Common myeloid progenitor, CD34-positive (primary cell): ENCODE results near the gene PCP4L1.
A peak's percentile ranks its signal among the peaks of the same experiment; 100 is the strongest.

Source experiments
- CTCF ChIA-PET: fragments of 350-600 bp; sonication (Branson Sonifier 250); formaldehyde crosslinking; loops from one replicate; lab custom pipeline; 2021; ENCODE audit warnings: antibody characterized with exemption; lab: Charles Lee
- POLR2A ChIA-PET: fragments of 350-600 bp; sonication (Branson Sonifier 250); formaldehyde crosslinking; loops from one replicate; lab custom pipeline; 2021; ENCODE audit warnings: antibody characterized with exemption; lab: Charles Lee
- DNase-seq, 3 donors: peaks; one replicate each; pipeline versions ENCODE4 v3.0.0 to v3.0.0-alpha.2; 2013
- H3K27ac ChIP-seq, 2 experiments: 1 replicate in 1 of 2; 2 replicates in 1 of 2; pipeline ENCODE4 v1.7.0; 2013; ENCODE audit warnings: inconsistent platforms in 2 of 2, low read length in 2 of 2, mild to moderate bottlenecking in 2 of 2, low read depth in 1 of 2, moderate library complexity in 1 of 2; ENCODE audit not compliant: severe bottlenecking in 2 of 2, insufficient read depth in 1 of 2, poor library complexity in 1 of 2
- H3K27me3 ChIP-seq, 5 experiments: replicated peaks in 2 of 5; 1 replicate in 3 of 5; 2 replicates in 2 of 5; pipeline versions ENCODE4 v1.6.1 to v1.7.0; 2013; ENCODE audit warnings: low read length in 4 of 5, mild to moderate bottlenecking in 2 of 5, moderate library complexity in 2 of 5, inconsistent platforms in 1 of 5; ENCODE audit not compliant: insufficient read depth in 5 of 5, control insufficient read depth in 4 of 5
- H3K36me3 ChIP-seq, 4 experiments: 1 replicate in 2 of 4; 2 replicates in 2 of 4; pipeline versions ENCODE4 v1.6.1 to v1.7.0; 2013; ENCODE audit warnings: low read length in 3 of 4, control low read depth in 1 of 4, mild to moderate bottlenecking in 1 of 4; ENCODE audit not compliant: control insufficient read depth in 4 of 4, insufficient read depth in 4 of 4
- H3K4me1 ChIP-seq, 4 experiments: 1 replicate in 3 of 4; 2 replicates in 1 of 4; pipeline versions ENCODE4 v1.6.1 to v1.7.1; 2013; ENCODE audit warnings: low read length in 3 of 4, mild to moderate bottlenecking in 3 of 4, control low read depth in 1 of 4, inconsistent platforms in 1 of 4, moderate library complexity in 1 of 4; ENCODE audit not compliant: control insufficient read depth in 4 of 4, insufficient read depth in 4 of 4; ENCODE audit errors: control extremely low read depth in 1 of 4
- H3K4me3 ChIP-seq, 7 experiments: 1 replicate in 4 of 7; 2 replicates in 3 of 7; pipeline versions ENCODE4 v1.5.1 to v1.7.0; 2013; ENCODE audit warnings: mild to moderate bottlenecking in 7 of 7, low read length in 6 of 7, moderate library complexity in 6 of 7, inconsistent platforms in 2 of 7, low read depth in 2 of 7, control low read depth in 1 of 7; ENCODE audit not compliant: insufficient read depth in 4 of 7, control insufficient read depth in 1 of 7; ENCODE audit errors: extremely low read depth in 1 of 7
- H3K9me3 ChIP-seq, 5 experiments: 1 replicate in 4 of 5; 2 replicates in 1 of 5; pipeline versions ENCODE4 v1.6.1 to v1.7.1; 2013; ENCODE audit warnings: low read length in 4 of 5, mild to moderate bottlenecking in 2 of 5, inconsistent platforms in 1 of 5, low read depth in 1 of 5, moderate library complexity in 1 of 5; ENCODE audit not compliant: control insufficient read depth in 4 of 5, insufficient read depth in 2 of 5; ENCODE audit errors: control extremely low read depth in 1 of 5
- WGBS: methylation state at CpG from one replicate; pipeline ENCODE4 v1.1.5; 2013; ENCODE audit not compliant: insufficient coverage; 5-methylcytosine and 5-hydroxymethylcytosine counted together

The PCP4L1 gene

DNA sequence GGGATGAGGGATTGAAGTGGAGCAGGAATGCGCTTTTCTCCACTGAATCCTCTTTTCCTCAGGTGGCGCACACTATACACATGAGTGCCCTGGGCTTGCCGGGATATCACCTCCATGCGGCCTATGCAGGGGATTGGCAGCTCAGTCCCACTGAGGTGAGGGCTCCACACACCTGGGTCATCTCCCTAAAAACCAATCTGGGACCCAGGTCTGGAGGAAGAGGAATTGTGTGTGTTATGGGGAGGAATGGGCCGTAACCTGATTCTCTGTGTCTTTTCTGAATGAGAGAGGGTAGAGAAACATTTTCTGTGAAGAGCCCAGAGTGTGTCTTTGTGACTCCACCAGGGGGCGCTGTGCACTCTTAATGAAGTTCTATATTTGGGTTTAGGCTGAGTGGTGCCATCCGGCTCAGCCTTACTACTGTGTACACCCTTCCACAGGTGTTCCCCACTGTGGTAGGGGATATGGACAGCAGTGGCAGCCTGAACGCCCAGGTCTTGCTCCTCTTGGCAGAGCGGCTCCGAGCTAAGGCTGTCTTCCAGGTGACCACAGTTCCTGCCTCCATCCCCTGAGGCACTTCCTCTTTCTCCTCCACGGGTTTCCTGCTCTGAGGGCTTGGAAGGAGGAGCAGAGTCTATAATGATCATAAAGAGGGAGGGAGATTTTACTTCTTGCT lies 31.2 kb upstream of the PCP4L1 start:
- peak; percentile 86 to 92 (median 91) for DNase-seq
- ChIA-PET POLR2A (interaction anchor here (0.5 to 2.0 kb wide), 2 partner anchors 8 to 89 kb away, joined by 3 to 4 read pairs; no protein-coding TSS in a partner anchor), CTCF (interaction anchor here (0.8 to 16.6 kb wide), 29 partner anchors 8 to 156 kb away, joined by 3 to 316 read pairs (median 6); partner anchors contain the start of genes ADAMTS4, CFAP126, FCER1G and NDUFS2)
- Histone ChIP-seq H3K4me1 (peaks cover 2 to 33% (median 30%) of the 10 kb centered on the region in 4 experiments), H3K27me3 (no peaks in the 10 kb centered on the region), H3K27ac (peak overlapping the region in 1 of 2 experiments; percentile 60), H3K36me3 (peaks cover 7 to 27% (median 17%) of the 10 kb centered on the region in 4 experiments), H3K4me3 (peak overlapping the region; percentile 42 to 99 (median 62)), H3K9me3 (no peaks in the 10 kb centered on the region)
- 3% methylated on average over 4 of the region's 11 CpGs for WGBS

DNA sequence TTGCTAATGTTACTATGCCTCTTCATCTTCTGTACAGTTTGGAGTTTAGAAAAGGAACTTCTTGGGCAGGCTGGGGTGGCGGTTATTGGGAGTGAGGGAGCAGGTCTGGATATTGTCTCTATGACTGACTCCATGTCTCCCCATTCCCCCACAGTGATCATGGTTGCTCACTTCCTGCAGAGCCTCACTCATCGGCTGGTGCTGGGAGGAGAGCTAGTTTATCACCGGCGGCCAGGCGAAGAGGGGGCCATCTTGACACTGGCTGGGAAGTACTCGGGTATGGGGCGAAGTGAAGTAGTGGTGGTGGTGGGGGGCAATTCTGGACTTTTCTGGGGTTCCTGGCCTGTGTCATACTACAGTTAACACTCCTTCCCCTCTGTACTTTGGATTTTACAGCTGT lies 30.5 kb upstream of the PCP4L1 start:
- DNase-seq, result peak in 1 of 3 donors; percentile 30
- WGBS, result 50% methylated on average over 3 of the region's 7 CpGs
- Histone ChIP-seq H3K27me3 (no peaks in the 10 kb centered on the region), H3K9me3 (no peaks in the 10 kb centered on the region), H3K4me3 (peak overlapping the region; percentile 42 to 99 (median 62)), H3K4me1 (peaks cover 2 to 33% (median 30%) of the 10 kb centered on the region in 4 experiments), H3K36me3 (peaks cover 7 to 27% (median 17%) of the 10 kb centered on the region in 4 experiments), H3K27ac (peak overlapping the region; percentile 35 to 60)
- POLR2A ChIA-PET, result interaction anchor here (0.5 to 2.0 kb wide), 2 partner anchors 8 to 89 kb away, joined by 3 to 4 read pairs; no protein-coding TSS in a partner anchor
- CTCF ChIA-PET, result interaction anchor here (0.8 to 16.6 kb wide), 27 partner anchors 9 to 155 kb away, joined by 3 to 316 read pairs (median 6); partner anchors contain the start of genes ADAMTS4, CFAP126, FCER1G and NDUFS2

DNA sequence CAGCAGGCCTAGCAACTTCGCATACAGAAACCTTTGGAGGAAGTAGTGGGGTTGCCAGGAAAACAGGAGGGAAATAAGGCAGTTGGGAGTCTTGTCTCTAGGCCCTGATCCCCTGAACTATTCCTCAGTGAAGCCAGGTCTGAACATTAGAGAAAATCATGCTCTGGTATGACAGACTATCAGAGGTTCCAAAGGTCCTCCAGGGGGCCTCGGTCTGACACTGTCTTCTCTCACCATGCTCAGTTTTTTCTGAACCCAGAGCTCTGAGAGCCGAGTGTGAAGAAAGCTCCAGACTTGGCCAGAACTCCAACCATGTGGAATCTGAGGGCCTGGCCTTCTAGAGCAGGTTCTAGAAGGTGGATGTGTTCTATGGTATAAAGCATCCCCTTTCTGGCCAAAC lies 28.6 kb upstream of the PCP4L1 start:
- Histone ChIP-seq H3K36me3 (peaks cover 7 to 27% (median 17%) of the 10 kb centered on the region in 4 experiments), H3K27ac (no peak overlapping the region), H3K27me3 (no peaks in the 10 kb centered on the region), H3K9me3 (no peaks in the 10 kb centered on the region), H3K4me1 (peaks cover 2 to 33% (median 30%) of the 10 kb centered on the region in 4 experiments), H3K4me3 (no peak overlapping the region)
- peak in 2 of 3 donors; percentile 55 for DNase-seq
- 87% methylated on average over 3 of the region's 3 CpGs for WGBS
- POLR2A ChIA-PET, result interaction anchor here (1.0 to 1.2 kb wide), 2 partner anchors 9 to 12 kb away, joined by 3 to 5 read pairs; no protein-coding TSS in a partner anchor
- CTCF ChIA-PET, result interaction anchor here (0.7 to 16.6 kb wide), 23 partner anchors 9 to 170 kb away, joined by 3 to 316 read pairs (median 5); partner anchors contain the start of genes CFAP126, NDUFS2, PCP4L1 and SDHC

DNA sequence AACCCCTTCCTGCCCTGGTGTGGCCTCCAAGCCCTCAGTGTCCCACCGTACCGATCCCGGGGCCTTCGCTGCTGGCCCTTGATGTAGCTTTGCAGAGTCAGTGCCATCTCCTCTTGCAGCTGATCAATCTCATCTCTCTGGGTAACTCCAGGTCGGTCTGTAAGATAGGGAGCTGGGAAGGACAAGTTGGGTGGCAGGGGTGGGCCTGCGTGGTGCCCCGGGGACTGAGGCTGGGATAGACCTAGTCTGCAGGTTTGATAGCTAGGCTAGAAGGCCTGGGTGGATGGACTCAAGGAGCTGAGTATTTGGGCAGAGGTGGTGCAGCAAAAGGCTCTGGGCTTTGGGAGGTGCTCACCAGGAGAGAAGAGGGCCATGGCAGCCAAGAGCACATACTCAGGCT lies 27.8 kb upstream of the PCP4L1 start:
- Histone ChIP-seq H3K27ac (no peak overlapping the region), H3K4me3 (no peak overlapping the region), H3K9me3 (no peaks in the 10 kb centered on the region), H3K27me3 (peaks cover 0 to under 1% (median 0%) of the 10 kb centered on the region in 5 experiments), H3K36me3 (peaks cover 7 to 27% (median 17%) of the 10 kb centered on the region in 4 experiments), H3K4me1 (peaks cover 2 to 27% (median 25%) of the 10 kb centered on the region in 4 experiments)
- CTCF ChIA-PET, result interaction anchor here (0.7 to 16.6 kb wide), 21 partner anchors 8 to 169 kb away, joined by 3 to 316 read pairs (median 7); partner anchors contain the start of genes CFAP126, NDUFS2, PCP4L1 and SDHC
- no peak for DNase-seq
- 100% methylated on average over 7 of the region's 7 CpGs for WGBS
- POLR2A ChIA-PET, result interaction anchor here (0.6 to 1.2 kb wide), 2 partner anchors 11 to 17 kb away, joined by 3 to 4 read pairs; no protein-coding TSS in a partner anchor

DNA sequence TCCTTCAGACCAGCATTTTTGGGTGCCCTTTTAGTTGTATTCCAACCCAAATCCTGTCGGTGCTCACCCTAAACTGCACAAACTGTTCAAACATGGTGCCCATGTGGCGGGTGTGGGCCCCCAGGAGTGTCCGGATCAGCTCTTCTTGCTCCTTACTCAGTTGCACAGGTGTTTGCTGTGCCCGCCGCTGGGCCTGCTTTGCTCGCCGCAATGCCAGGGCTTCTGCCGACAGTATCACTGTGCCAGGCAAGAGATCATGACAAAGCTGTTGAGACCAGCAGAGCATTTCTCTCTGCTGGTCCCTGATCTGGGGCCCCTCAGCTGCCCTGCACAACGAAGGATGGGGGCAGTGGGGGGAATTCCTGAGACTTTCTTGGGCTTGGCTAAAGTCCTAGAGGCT lies 25.4 kb upstream of the PCP4L1 start:
- POLR2A ChIA-PET, result no interaction called here
- 96% methylated on average over 8 of the region's 9 CpGs for WGBS
- no peaks in the 10 kb centered on the region for H3K9me3 ChIP-seq
- H3K36me3 ChIP-seq, result peaks cover 7 to 27% (median 17%) of the 10 kb centered on the region in 4 experiments
- CTCF ChIA-PET, result interaction anchor here (0.7 to 1.0 kb wide), 2 partner anchors 17 to 58 kb away, joined by 3 to 4 read pairs; no protein-coding TSS in a partner anchor
- H3K4me3 ChIP-seq, result no peak overlapping the region
- peaks cover 0 to 2% (median 0%) of the 10 kb centered on the region in 5 experiments for H3K27me3 ChIP-seq
- no peak for DNase-seq
- H3K4me1 ChIP-seq, result peaks cover 0 to 6% (median 4%) of the 10 kb centered on the region in 4 experiments
- H3K27ac ChIP-seq, result no peak overlapping the region

DNA sequence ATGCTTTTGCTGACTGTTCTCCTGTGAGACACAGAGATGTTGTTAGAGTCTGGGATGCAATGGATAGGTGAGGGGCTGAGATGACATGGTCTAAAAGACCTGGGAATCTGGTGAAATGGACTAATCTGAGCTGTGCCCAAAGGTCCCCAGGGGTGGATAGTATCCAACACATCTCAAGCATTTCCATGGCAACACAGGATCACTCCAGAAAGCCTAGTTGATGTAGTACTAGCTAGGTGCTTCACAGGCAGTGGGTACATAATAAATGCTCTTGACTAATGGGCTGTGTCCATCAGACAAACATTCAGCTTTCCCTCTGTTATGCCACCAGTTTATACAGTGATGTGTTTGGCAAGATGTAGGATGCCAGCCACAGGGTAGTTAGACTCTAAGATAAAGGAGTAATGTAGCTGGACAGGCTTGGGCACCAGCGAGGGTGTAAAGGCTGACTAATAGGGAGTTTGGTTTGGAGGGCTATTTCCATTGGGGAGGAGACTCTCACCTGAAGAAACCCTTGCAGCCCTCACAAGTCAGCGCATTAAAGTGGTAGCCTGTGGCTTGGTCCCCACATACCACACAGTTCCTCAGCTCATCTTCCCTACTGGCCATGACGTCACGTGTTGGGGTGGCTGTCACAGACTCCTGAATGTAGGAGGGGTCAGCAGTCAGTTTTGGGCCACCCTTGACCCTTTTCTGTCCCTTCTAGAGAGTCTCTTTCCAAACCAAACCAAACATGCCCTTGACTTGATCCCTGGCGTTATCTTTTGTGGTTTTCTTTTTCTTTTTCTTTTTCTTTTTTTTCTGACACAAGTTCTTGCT lies 22.4 kb upstream of the PCP4L1 start:
- no peaks in the 10 kb centered on the region for H3K9me3 ChIP-seq
- ChIA-PET CTCF (interaction anchor here (0.9 to 1.5 kb wide), 6 partner anchors 10 to 144 kb away, joined by 3 to 6 read pairs (median 3); partner anchors contain the start of gene TOMM40L), POLR2A (no interaction called here)
- no peaks in the 10 kb centered on the region for H3K4me1 ChIP-seq
- H3K4me3 ChIP-seq, result no peak overlapping the region
- H3K36me3 ChIP-seq, result peaks cover 0 to 1% (median 0%) of the 10 kb centered on the region in 4 experiments
- DNase-seq, result no peak
- WGBS, result 100% methylated on average over 4 of the region's 5 CpGs
- H3K27ac ChIP-seq, result no peak overlapping the region
- H3K27me3 ChIP-seq, result peaks cover 0 to 2% (median 0%) of the 10 kb centered on the region in 5 experiments
